ENCODE data around the gene TNFRSF18.

The TNFRSF18 gene

GRCh38 chr1:1173793-1174415 is 32.5 kb downstream of the TNFRSF18 start, which contains the start of gene TTLL10:
TTLL10 (plus strand) TSS chr1:1173880; CDS start chr1:1179216, 5,336 bp downstream.
- no peak for DNase-seq

- no peak for DNase-seq
These were observed 33.2 kb downstream of the TNFRSF18 start for GRCh38 chr1:1173061-1173792.

GRCh38 chr1:1171546-1172340 is 34.6 kb downstream of the TNFRSF18 start:
- DNase-seq = no peak

- DNase-seq = no peak
These were observed 35.2 kb downstream of the TNFRSF18 start for GRCh38 chr1:1171161-1171545.

- no peak for DNase-seq
These were observed 35.9 kb downstream of the TNFRSF18 start for GRCh38 chr1:1170215-1171091.

GRCh38 chr1:1169429-1170214 is 36.8 kb downstream of the TNFRSF18 start:
- DNase-seq = no peak

- no peak for DNase-seq
These were observed 37.7 kb downstream of the TNFRSF18 start for GRCh38 chr1:1168451-1169411.

GRCh38 chr1:1167841-1168450 is 38.4 kb downstream of the TNFRSF18 start:
- DNase-seq = no peak

- no peak for DNase-seq
These were observed 39.0 kb downstream of the TNFRSF18 start for GRCh38 chr1:1167398-1167821.

- no peak for DNase-seq
These were observed 39.6 kb downstream of the TNFRSF18 start for GRCh38 chr1:1166642-1167397.

- no peak for DNase-seq
These were observed 40.4 kb downstream of the TNFRSF18 start for GRCh38 chr1:1165900-1166421.

- DNase-seq = no peak
These were observed 40.9 kb downstream of the TNFRSF18 start for GRCh38 chr1:1165485-1165884.

GRCh38 chr1:1164701-1165451 is 41.5 kb downstream of the TNFRSF18 start:
- no peak for DNase-seq

GRCh38 chr1:1164361-1164700 is 42.1 kb downstream of the TNFRSF18 start:
- DNase-seq = no peak

- no peak for DNase-seq
These were observed 42.8 kb downstream of the TNFRSF18 start for GRCh38 chr1:1163538-1164070.

- DNase-seq = no peak
These were observed 43.5 kb downstream of the TNFRSF18 start for GRCh38 chr1:1162597-1163537.

- DNase-seq = no peak
These were observed 44.7 kb downstream of the TNFRSF18 start for GRCh38 chr1:1161683-1162079.
